ENCODE data around the gene RAP1GAP. TPM values are rescaled to one million over a fixed set of nuclear protein-coding genes. Genes with fewer than 3 reads are reported as not detected.

The RAP1GAP gene
- total RNA-seq, 1 experiment from 2014 or later, result 30.2 TPM

GRCh38 chr1:21564521-21565095, 104.5 kb downstream of the RAP1GAP start:
- no peaks in the 10 kb centered on the region for H3K36me3 ChIP-seq (ENCODE audit: low read depth)
- intact Hi-C loops (cut with micrococcal nuclease; ENCODE audit: unreplicated experiment), result no loop called here
- H4K20me1 ChIP-seq (ENCODE audit: insufficient read depth), result no peaks in the 10 kb centered on the region
- no peaks in the 10 kb centered on the region for H3K9me2 ChIP-seq (ENCODE audit: insufficient read depth)
- H3K4me2 ChIP-seq, result no peak overlapping the region
- no peaks in the 10 kb centered on the region for H3K27me3 ChIP-seq (ENCODE audit: insufficient read depth, low read depth)
- no peaks in the 10 kb centered on the region for H3K9me3 ChIP-seq (ENCODE audit: insufficient read depth, low read depth)
- no peaks in the 10 kb centered on the region for H3K79me2 ChIP-seq (ENCODE audit: low read depth)
- no peak overlapping the region for H3K27ac ChIP-seq
- no TSS peak for BruUV-seq (replicated peaks)
- no peaks in the 10 kb centered on the region for H3F3A ChIP-seq (ENCODE audit: insufficient read depth, low read depth)
- DNase-seq, result no peak
- ChIA-PET CTCF (no interaction called here), POLR2A (ENCODE audit: unreplicated experiment) (no interaction called here)
- TF ChIP-seq CTCF (conservative IDR thresholded peaks at IDR 0.05) (no peak), EZH2 (IDR thresholded peaks at IDR 0.05; ENCODE audit: low read depth) (no peak)
- no peaks in the 10 kb centered on the region for H3K4me1 ChIP-seq (replicated peaks; ENCODE audit: insufficient read depth)
- no peak overlapping the region for H3K4me3 ChIP-seq
- no peak overlapping the region for H2AFZ ChIP-seq

- no peaks in the 10 kb centered on the region for H3K4me1 ChIP-seq (replicated peaks; ENCODE audit: insufficient read depth)
- DNase-seq, result no peak
- H3K4me2 ChIP-seq, result no peak overlapping the region
- no peaks in the 10 kb centered on the region for H3K36me3 ChIP-seq (ENCODE audit: low read depth)
- intact Hi-C loops (cut with micrococcal nuclease; ENCODE audit: unreplicated experiment), result no loop called here
- no peaks in the 10 kb centered on the region for H3F3A ChIP-seq (ENCODE audit: insufficient read depth, low read depth)
- H3K9me2 ChIP-seq (ENCODE audit: insufficient read depth), result no peaks in the 10 kb centered on the region
- TF ChIP-seq CTCF (conservative IDR thresholded peaks at IDR 0.05), result no peak
- no peak for TF ChIP-seq EZH2 (IDR thresholded peaks at IDR 0.05; ENCODE audit: low read depth)
- BruUV-seq (replicated peaks), result no TSS peak
- no peaks in the 10 kb centered on the region for H4K20me1 ChIP-seq (ENCODE audit: insufficient read depth)
- H3K79me2 ChIP-seq (ENCODE audit: low read depth), result no peaks in the 10 kb centered on the region
- no peak overlapping the region for H3K27ac ChIP-seq
- no peak overlapping the region for H2AFZ ChIP-seq
- H3K27me3 ChIP-seq (ENCODE audit: insufficient read depth, low read depth), result no peaks in the 10 kb centered on the region
- no peaks in the 10 kb centered on the region for H3K9me3 ChIP-seq (ENCODE audit: insufficient read depth, low read depth)
- POLR2A ChIA-PET (ENCODE audit: unreplicated experiment), result no interaction called here
- H3K4me3 ChIP-seq, result no peak overlapping the region
- CTCF ChIA-PET, result no interaction called here
These were observed 105.2 kb downstream of the RAP1GAP start for GRCh38 chr1:21563971-21564370.

- ChIA-PET POLR2A (ENCODE audit: unreplicated experiment) (no interaction called here), CTCF (no interaction called here)
- intact Hi-C loops (cut with micrococcal nuclease; ENCODE audit: unreplicated experiment), result no loop called here
- Histone ChIP-seq H4K20me1 (ENCODE audit: insufficient read depth) (no peaks in the 10 kb centered on the region), H3K4me1 (replicated peaks; ENCODE audit: insufficient read depth) (no peaks in the 10 kb centered on the region), H3K27ac (no peak overlapping the region), H3K27me3 (ENCODE audit: insufficient read depth, low read depth) (no peaks in the 10 kb centered on the region), H3F3A (ENCODE audit: insufficient read depth, low read depth) (no peaks in the 10 kb centered on the region), H3K9me3 (ENCODE audit: insufficient read depth, low read depth) (no peaks in the 10 kb centered on the region), H3K4me3 (no peak overlapping the region), H3K79me2 (ENCODE audit: low read depth) (no peaks in the 10 kb centered on the region), H2AFZ (no peak overlapping the region), H3K36me3 (ENCODE audit: low read depth) (no peaks in the 10 kb centered on the region), H3K4me2 (no peak overlapping the region), H3K9me2 (ENCODE audit: insufficient read depth) (no peaks in the 10 kb centered on the region)
- BruUV-seq (replicated peaks), result no TSS peak
- no peak for TF ChIP-seq EZH2 (IDR thresholded peaks at IDR 0.05; ENCODE audit: low read depth)
- no peak for TF ChIP-seq CTCF (conservative IDR thresholded peaks at IDR 0.05)
- no peak for DNase-seq
These were observed 106.3 kb downstream of the RAP1GAP start for GRCh38 chr1:21562896-21563295.

All from PC-9 (cell line).